Measurements from ENCODE around the gene PRKAG3. TPM values are rescaled to one million over a fixed set of nuclear protein-coding genes. Genes with fewer than 3 reads are reported as not detected.

PRKAG3 gene
- total and polyA plus RNA-seq, 4 donors: 0.08 TPM; not detected in 3

- H3K4me3 ChIP-seq (ENCODE audit: low read depth in 1 of 3, low read length in 3 of 3): no peak overlapping the region
- no peak for TF ChIP-seq JUND (IDR thresholded peaks at IDR 0.05)
- no peak for TF ChIP-seq EGR1 (IDR thresholded peaks at IDR 0.05; ENCODE audit: low read depth in 2 of 2)
- TF ChIP-seq ATF3 (IDR thresholded peaks at IDR 0.05): no peak
- no peak for TF ChIP-seq ZBTB33 (IDR thresholded peaks at IDR 0.05)
- TF ChIP-seq GABPA (IDR thresholded peaks at IDR 0.05 in 1 of 2, conservative IDR thresholded peaks at IDR 0.05 in 1 of 2): no peak
- TF ChIP-seq MAX (IDR thresholded peaks at IDR 0.05): no peak
- no peak for TF ChIP-seq HNF4A (conservative IDR thresholded peaks at IDR 0.05)
- no peak for TF ChIP-seq SP1 (IDR thresholded peaks at IDR 0.05)
- TF ChIP-seq NR2F2 (IDR thresholded peaks at IDR 0.05): no peak
- TF ChIP-seq YY1 (IDR thresholded peaks at IDR 0.05): no peak
- no peak for TF ChIP-seq TAF1 (conservative IDR thresholded peaks at IDR 0.05)
- no peak for TF ChIP-seq HNF4G (IDR thresholded peaks at IDR 0.05)
- TF ChIP-seq FOXA1 (IDR thresholded peaks at IDR 0.05): no peak
- TF ChIP-seq REST (IDR thresholded peaks at IDR 0.05): no peak
- TF ChIP-seq RXRA (IDR thresholded peaks at IDR 0.05): no peak
- no peak for TF ChIP-seq FOXA2 (IDR thresholded peaks at IDR 0.05)
- no peak for TF ChIP-seq CTCF (IDR thresholded peaks at IDR 0.05; ENCODE audit: low read depth, low read length, missing input control)
- H3K36me3 ChIP-seq (ENCODE audit: control insufficient read depth in 4 of 4, insufficient read depth in 3 of 4, low read depth in 1 of 4, low read length in 3 of 4): no peaks in the 10 kb centered on the region
- 61% methylated on average over 3 of the region's 3 CpGs for WGBS
- H3K9ac ChIP-seq (ENCODE audit: low read depth in 1 of 2, low read length in 2 of 2): no peak overlapping the region
- no peaks in the 10 kb centered on the region for H3K9me3 ChIP-seq (ENCODE audit: control insufficient read depth in 4 of 4, low read length in 3 of 4)
- no peaks in the 10 kb centered on the region for H3K4me1 ChIP-seq (ENCODE audit: control insufficient read depth in 4 of 4, insufficient read depth in 4 of 4, low read length in 3 of 4)
- DNase-seq (ENCODE audit: low spot score): no peak
- no peak overlapping the region for H3K27ac ChIP-seq (ENCODE audit: low read depth in 1 of 2, low read length in 2 of 2)
- H3K27me3 ChIP-seq (ENCODE audit: control insufficient read depth in 4 of 4, insufficient read depth in 4 of 4, low read length in 3 of 4): peaks cover 0 to 9% (median 5%) of the 10 kb centered on the region in 4 donors
These were observed 19.7 kb upstream of the PRKAG3 start for GRCh38 chr2:218851286-218851685.

GRCh38 chr2:218850796-218851195, 19.2 kb upstream of the PRKAG3 start:
- no peak for DNase-seq (ENCODE audit: low spot score)
- no peak for TF ChIP-seq HNF4G (IDR thresholded peaks at IDR 0.05)
- TF ChIP-seq TAF1 (conservative IDR thresholded peaks at IDR 0.05): no peak
- no peak for TF ChIP-seq FOXA2 (IDR thresholded peaks at IDR 0.05)
- TF ChIP-seq FOXA1 (IDR thresholded peaks at IDR 0.05): no peak
- TF ChIP-seq JUND (IDR thresholded peaks at IDR 0.05): no peak
- Histone ChIP-seq H3K9me3 (ENCODE audit: control insufficient read depth in 4 of 4, low read length in 3 of 4) (no peaks in the 10 kb centered on the region), H3K27ac (ENCODE audit: low read depth in 1 of 2, low read length in 2 of 2) (no peak overlapping the region), H3K4me1 (ENCODE audit: control insufficient read depth in 4 of 4, insufficient read depth in 4 of 4, low read length in 3 of 4) (no peaks in the 10 kb centered on the region), H3K36me3 (ENCODE audit: control insufficient read depth in 4 of 4, insufficient read depth in 3 of 4, low read depth in 1 of 4, low read length in 3 of 4) (no peaks in the 10 kb centered on the region), H3K27me3 (ENCODE audit: control insufficient read depth in 4 of 4, insufficient read depth in 4 of 4, low read length in 3 of 4) (peaks cover 0 to 9% (median 5%) of the 10 kb centered on the region in 4 donors), H3K4me3 (ENCODE audit: low read depth in 1 of 3, low read length in 3 of 3) (no peak overlapping the region), H3K9ac (ENCODE audit: low read depth in 1 of 2, low read length in 2 of 2) (no peak overlapping the region)
- WGBS: 89% methylated on average over 2 of the region's 2 CpGs
